H9 (cell line): ENCODE results near the gene TFG. TPM values are rescaled to one million over a fixed set of nuclear protein-coding genes. Genes with fewer than 3 reads are reported as not detected.

ENCODE experiments used
- DNase-seq: peaks from one replicate; pipeline ENCODE4 v3.0.0-alpha.2; 2017
- H2AFZ ChIP-seq: one replicate; pipeline ENCODE4 v1.6.1; 2013; ENCODE audit warnings: mild to moderate bottlenecking, low read length, control low read depth, moderate library complexity
- H2AK5ac ChIP-seq: 2 replicates; pipeline ENCODE4 v1.6.1; 2013; ENCODE audit warnings: low read length, control low read depth, mixed read lengths; ENCODE audit not compliant: insufficient read length
- H2BK120ac ChIP-seq: one replicate; pipeline ENCODE4 v1.6.1; 2013; ENCODE audit warnings: low read depth, mild to moderate bottlenecking, low read length, control low read depth, inconsistent platforms; ENCODE audit not compliant: poor library complexity, severe bottlenecking
- H2BK12ac ChIP-seq: 2 replicates; pipeline ENCODE4 v1.6.1; 2013; ENCODE audit warnings: low read length, control low read depth, mixed read lengths, low read depth; ENCODE audit not compliant: insufficient read length
- H2BK15ac ChIP-seq: 2 replicates; pipeline ENCODE4 v1.6.1; 2013; ENCODE audit warnings: low read depth, low read length, control low read depth
- H2BK20ac ChIP-seq: one replicate; pipeline ENCODE4 v1.6.1; 2013; ENCODE audit warnings: low read depth, mild to moderate bottlenecking, low read length, control low read depth, inconsistent platforms; ENCODE audit not compliant: poor library complexity, severe bottlenecking
- H2BK5ac ChIP-seq: 2 replicates; pipeline ENCODE4 v1.6.1; 2013; ENCODE audit warnings: low read length, control low read depth, mixed read lengths; ENCODE audit not compliant: insufficient read length
- H3K14ac ChIP-seq: 2 replicates; pipeline ENCODE4 v1.6.1; 2013; ENCODE audit warnings: low read length, control low read depth; ENCODE audit not compliant: insufficient read depth
- H3K18ac ChIP-seq: 2 replicates; pipeline ENCODE4 v1.6.1; 2013; ENCODE audit warnings: low read depth, mild to moderate bottlenecking, mixed read lengths, low read length, control low read depth; ENCODE audit not compliant: insufficient read length
- H3K23ac ChIP-seq: 2 replicates; pipeline ENCODE4 v1.6.1; 2013; ENCODE audit warnings: low read length, control low read depth, mixed read lengths, low read depth; ENCODE audit not compliant: insufficient read length
- H3K23me2 ChIP-seq: 2 replicates; pipeline ENCODE4 v1.6.1; 2013; ENCODE audit warnings: low read depth, mild to moderate bottlenecking, mixed read lengths, low read length, control low read depth; ENCODE audit not compliant: insufficient read length, poor library complexity, severe bottlenecking
- H3K27ac ChIP-seq: 2 replicates; pipeline ENCODE4 v1.5.1; 2013; ENCODE audit warnings: low read length, control low read depth, mixed read lengths, low read depth; ENCODE audit not compliant: insufficient read length
- H3K27me3 ChIP-seq: 2 replicates; pipeline ENCODE4 v1.6.1; 2013; ENCODE audit warnings: low read length, control low read depth, inconsistent platforms; ENCODE audit not compliant: insufficient read depth
- H3K4ac ChIP-seq: 2 replicates; pipeline ENCODE4 v1.6.1; 2013; ENCODE audit warnings: low read depth, mild to moderate bottlenecking, control low read depth, inconsistent platforms, low read length, moderate library complexity
- H3K4me1 ChIP-seq: 2 replicates; pipeline ENCODE4 v1.6.1; 2013; ENCODE audit warnings: low read length, control low read depth, inconsistent platforms; ENCODE audit not compliant: insufficient read depth
- H3K4me2 ChIP-seq: 2 replicates; pipeline ENCODE4 v1.6.1; 2013; ENCODE audit warnings: low read length, control low read depth, mixed read lengths; ENCODE audit not compliant: insufficient read length, insufficient read depth
- H3K56ac ChIP-seq: 2 replicates; pipeline ENCODE4 v1.6.1; 2013; ENCODE audit warnings: low read depth, mild to moderate bottlenecking, mixed read lengths, low read length, control low read depth; ENCODE audit not compliant: insufficient read length
- H3K79me1 ChIP-seq: 2 replicates; pipeline ENCODE4 v1.6.1; 2013; ENCODE audit warnings: low read depth, mild to moderate bottlenecking, moderate library complexity, low read length, control low read depth, inconsistent platforms; ENCODE audit not compliant: insufficient read depth, poor library complexity, severe bottlenecking
- H3K79me2 ChIP-seq: 2 replicates; pipeline ENCODE4 v1.6.1; 2013; ENCODE audit warnings: low read length, control low read depth, inconsistent platforms; ENCODE audit not compliant: insufficient read depth
- H3K9ac ChIP-seq: 2 replicates; pipeline ENCODE4 v1.6.1; 2013; ENCODE audit warnings: low read length, control low read depth, mixed read lengths; ENCODE audit not compliant: insufficient read length; ENCODE audit errors: extremely low read depth
- H3K9me3 ChIP-seq: one replicate; pipeline ENCODE4 v1.6.1; 2013; ENCODE audit warnings: low read depth, low read length, inconsistent platforms; ENCODE audit not compliant: control insufficient read depth
- H3T11ph ChIP-seq: one replicate; pipeline ENCODE4 v1.6.1; 2013; ENCODE audit warnings: mild to moderate bottlenecking, low read length, control low read depth, inconsistent platforms
- H4K20me1 ChIP-seq: one replicate; pipeline ENCODE4 v1.6.1; 2013; ENCODE audit not compliant: control insufficient read depth, insufficient read length, insufficient read depth
- H4K5ac ChIP-seq: 2 replicates; pipeline ENCODE4 v1.6.1; 2013; ENCODE audit warnings: low read depth, mild to moderate bottlenecking, mixed read lengths, low read length, control low read depth; ENCODE audit not compliant: insufficient read length
- H4K8ac ChIP-seq: replicated peaks from 2 replicates; pipeline ENCODE4 v1.6.1; 2013; ENCODE audit warnings: low read length, control low read depth, mixed read lengths, low read depth; ENCODE audit not compliant: insufficient read length
- H4K91ac ChIP-seq: 2 replicates; pipeline ENCODE4 v1.6.1; 2013; ENCODE audit warnings: low read depth, mild to moderate bottlenecking, moderate library complexity, mixed read lengths, low read length, control low read depth; ENCODE audit not compliant: insufficient read length
- H3K27ac Mint-ChIP-seq, 3 experiments: 2 replicates in 2 of 3; 3 replicates in 1 of 3; pipeline ENCODE4 v1.8.0; 2020 to 2021; ENCODE audit warnings: mixed read lengths in 3 of 3, mild to moderate bottlenecking in 1 of 3, moderate library complexity in 1 of 3
- H3K27me3 Mint-ChIP-seq: 2 replicates; pipeline ENCODE4 v1.8.0; 2021; ENCODE audit warnings: low read depth, mild to moderate bottlenecking, moderate library complexity, mixed read lengths
- H3K36me3 Mint-ChIP-seq, 3 experiments: 2 replicates in 2 of 3; 3 replicates in 1 of 3; pipeline ENCODE4 v1.8.0; 2020 to 2021; ENCODE audit warnings: low read depth in 3 of 3, mixed read lengths in 3 of 3; ENCODE audit not compliant: insufficient read depth in 1 of 3
- H3K4me1 Mint-ChIP-seq, 2 experiments: 2 replicates each; pipeline ENCODE4 v1.8.0; 2020; ENCODE audit warnings: mixed read lengths in 2 of 2
- H3K4me3 Mint-ChIP-seq, 2 experiments: 2 replicates in 1 of 2; 3 replicates in 1 of 2; pipeline ENCODE4 v1.8.0; 2020 to 2021; ENCODE audit warnings: mild to moderate bottlenecking in 2 of 2, mixed read lengths in 2 of 2, moderate library complexity in 1 of 2
- H3K9me3 Mint-ChIP-seq, 2 experiments: 2 replicates in 1 of 2; 3 replicates in 1 of 2; pipeline ENCODE4 v1.8.0; 2020; ENCODE audit warnings: mild to moderate bottlenecking in 2 of 2, mixed read lengths in 2 of 2, moderate library complexity in 1 of 2
- CTCF ChIP-seq: fragments of 200-600 bp; sonication (generic); conservative IDR thresholded peaks from 3 replicates; pipeline ENCODE4 v1.8.0; 2021; ENCODE audit warnings: antibody characterized with exemption, mild to moderate bottlenecking
- WGBS: extraction: QIAGEN DNeasy Blood & Tissue Kit; methylation state at CpG from one replicate; pipeline ENCODE4 v1.1.7; 2013; ENCODE audit warnings: missing lambda C conversion rate, low lambda C conversion rate, mixed read lengths; ENCODE audit not compliant: insufficient read length; ENCODE audit errors: extremely low coverage; 5-methylcytosine and 5-hydroxymethylcytosine counted together
- total RNA-seq: library from RNA; stranded (reverse); gene quantifications from 2 replicates; pipeline ENCODE4 v1.2.1, GENCODE V29; 2021

Gene TFG
- total RNA-seq, 1 experiment from 2014 or later: 80.7 TPM

GRCh38 chr3:100748967-100749366 is 39.7 kb downstream of the TFG start:
- Histone ChIP-seq H3K79me2 (no peaks in the 10 kb centered on the region), H4K5ac (no peak overlapping the region), H3T11ph (no peak overlapping the region), H3K79me1 (no peaks in the 10 kb centered on the region), H2AFZ (no peak overlapping the region), H3K14ac (no peak overlapping the region), H3K9ac (no peak overlapping the region), H3K9me3 (no peaks in the 10 kb centered on the region), H4K20me1 (no peaks in the 10 kb centered on the region), H3K4me1 (peaks cover 7% of the 10 kb centered on the region; the same call in 1 of the 2 replicates), H2BK12ac (no peak overlapping the region), H2BK20ac (no peak overlapping the region), H4K91ac (no peak overlapping the region), H3K4me2 (no peak overlapping the region), H3K56ac (no peak overlapping the region), H3K27ac (no peak overlapping the region), H3K4ac (no peak overlapping the region), H3K27me3 (no peaks in the 10 kb centered on the region), H2AK5ac (no peak overlapping the region), H2BK5ac (no peak overlapping the region), H2BK15ac (no peak overlapping the region), H3K23ac (no peak overlapping the region), H2BK120ac (no peak overlapping the region), H4K8ac (no peak overlapping the region), H3K18ac (no peak overlapping the region), H3K23me2 (no peaks in the 10 kb centered on the region)
- no CpG with 5 or more reads among the region's 2 CpGs for WGBS
- H3K4me1 Mint-ChIP-seq: peaks cover 24 to 38% of the 10 kb centered on the region in 2 experiments
- peak overlapping the region in 1 of 3 experiments; percentile 52; a peak in 1 of 7 replicates for H3K27ac Mint-ChIP-seq
- H3K4me3 Mint-ChIP-seq: no peak overlapping the region
- H3K9me3 Mint-ChIP-seq: no peaks in the 10 kb centered on the region
- no peaks in the 10 kb centered on the region for H3K27me3 Mint-ChIP-seq
- no peak for TF ChIP-seq CTCF
- no peak for DNase-seq
- H3K36me3 Mint-ChIP-seq: peaks cover 16 to 55% (median 50%) of the 10 kb centered on the region in 3 experiments; a peak in 6 of 7 replicates
